ENCODE measurements around the gene PARVB.

DNA sequence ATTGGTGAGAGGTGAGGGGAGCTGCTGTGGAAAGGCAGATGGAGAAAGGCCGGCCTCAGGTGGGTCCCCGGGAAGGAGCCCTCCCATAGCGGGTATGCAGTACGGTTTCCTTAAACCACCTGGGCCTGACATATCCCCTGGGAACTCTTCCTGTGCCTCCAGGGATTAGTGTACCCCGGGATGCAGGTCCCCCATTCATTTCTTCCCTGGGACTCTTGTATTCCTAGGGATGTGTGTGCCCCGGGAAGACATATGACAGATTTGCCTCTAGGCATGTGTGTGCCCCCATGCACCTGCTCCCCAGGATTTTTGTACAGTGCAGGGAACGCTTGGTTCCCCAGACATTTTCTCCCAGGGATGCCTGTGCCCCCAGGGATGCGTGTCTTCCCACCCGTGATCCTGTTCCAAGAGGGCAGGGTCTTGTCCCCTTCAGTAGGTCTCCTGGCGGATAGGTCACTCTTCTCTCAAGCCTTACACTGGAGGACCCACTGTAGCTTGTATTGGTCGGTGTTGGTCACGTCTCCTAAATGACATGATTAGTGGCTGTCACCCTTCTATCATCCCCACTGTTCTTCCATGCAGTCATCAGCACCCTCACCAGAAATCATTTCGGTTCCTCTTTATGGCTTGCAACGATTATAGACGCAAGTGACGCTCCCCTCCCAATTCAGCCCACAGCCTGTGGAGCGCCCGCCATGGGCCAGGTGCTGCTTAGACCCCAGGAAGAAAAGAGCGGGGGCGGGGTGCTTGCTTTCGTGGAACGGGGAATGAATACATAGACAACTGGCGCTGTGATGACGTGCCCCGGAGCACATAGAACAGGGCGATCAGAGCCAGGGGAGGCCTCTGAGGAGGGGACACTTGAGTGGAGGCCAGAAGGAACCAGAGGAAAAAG lies 1.3 kb downstream of the PARVB start:
- TF ChIP-seq, protein P1, sequence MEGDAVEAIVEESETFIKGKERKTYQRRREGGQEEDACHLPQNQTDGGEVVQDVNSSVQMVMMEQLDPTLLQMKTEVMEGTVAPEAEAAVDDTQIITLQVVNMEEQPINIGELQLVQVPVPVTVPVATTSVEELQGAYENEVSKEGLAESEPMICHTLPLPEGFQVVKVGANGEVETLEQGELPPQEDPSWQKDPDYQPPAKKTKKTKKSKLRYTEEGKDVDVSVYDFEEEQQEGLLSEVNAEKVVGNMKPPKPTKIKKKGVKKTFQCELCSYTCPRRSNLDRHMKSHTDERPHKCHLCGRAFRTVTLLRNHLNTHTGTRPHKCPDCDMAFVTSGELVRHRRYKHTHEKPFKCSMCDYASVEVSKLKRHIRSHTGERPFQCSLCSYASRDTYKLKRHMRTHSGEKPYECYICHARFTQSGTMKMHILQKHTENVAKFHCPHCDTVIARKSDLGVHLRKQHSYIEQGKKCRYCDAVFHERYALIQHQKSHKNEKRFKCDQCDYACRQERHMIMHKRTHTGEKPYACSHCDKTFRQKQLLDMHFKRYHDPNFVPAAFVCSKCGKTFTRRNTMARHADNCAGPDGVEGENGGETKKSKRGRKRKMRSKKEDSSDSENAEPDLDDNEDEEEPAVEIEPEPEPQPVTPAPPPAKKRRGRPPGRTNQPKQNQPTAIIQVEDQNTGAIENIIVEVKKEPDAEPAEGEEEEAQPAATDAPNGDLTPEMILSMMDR (IDR thresholded peaks at IDR 0.05; ENCODE audit: low read depth, low read length), result no peak
- TF ChIP-seq POLR2A (IDR thresholded peaks at IDR 0.05; ENCODE audit: extremely low read depth, insufficient read length) (no peak), MYC (IDR thresholded peaks at IDR 0.05; ENCODE audit: low read depth, low read length) (no peak)
- TF ChIP-seq, protein P2, sequence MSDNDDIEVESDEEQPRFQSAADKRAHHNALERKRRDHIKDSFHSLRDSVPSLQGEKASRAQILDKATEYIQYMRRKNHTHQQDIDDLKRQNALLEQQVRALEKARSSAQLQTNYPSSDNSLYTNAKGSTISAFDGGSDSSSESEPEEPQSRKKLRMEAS (IDR thresholded peaks at IDR 0.05; ENCODE audit: low read depth, low read length), result no peak
